GM18511 (cell line): ENCODE results near the gene NMB.
"Not testable (repeated sequence)": the region's sequence is repeated elsewhere in the genome, so short reads cannot be mapped to it uniquely, and the experiment has no call there.

Source experiments
- ATAC-seq: cut with Tn5 transposase; IDR thresholded peaks from one replicate; pipeline ENCODE4 v1.9.1; 2021; ENCODE audit warnings: mild to moderate bottlenecking, moderate library complexity; ENCODE audit not compliant: unreplicated experiment

Gene NMB

DNA sequence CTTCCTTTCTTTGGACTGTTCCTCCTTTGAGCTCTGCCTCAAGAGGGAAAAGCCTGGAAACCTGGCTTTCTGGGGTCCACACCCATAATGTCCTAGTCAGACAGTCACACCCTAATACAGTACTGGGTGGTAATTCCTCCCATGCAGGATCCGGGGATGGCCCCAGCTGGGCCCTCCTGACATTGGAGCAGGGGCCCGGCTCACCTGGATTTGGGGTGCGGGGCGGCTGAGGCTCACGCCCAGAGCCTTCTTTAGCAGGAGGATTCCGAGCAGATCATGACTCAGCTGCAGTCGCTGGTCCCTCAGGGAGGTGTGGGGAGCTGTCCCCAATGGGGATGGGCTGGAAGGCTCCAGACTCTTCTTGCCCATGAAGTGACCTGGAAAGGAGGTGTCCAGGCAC, 1.0 kb downstream of the NMB start:
- ATAC-seq, result no peak

GRCh38 chr15:84654689-84655453, 3.1 kb downstream of the NMB start:
- peak; percentile 51 for ATAC-seq

DNA sequence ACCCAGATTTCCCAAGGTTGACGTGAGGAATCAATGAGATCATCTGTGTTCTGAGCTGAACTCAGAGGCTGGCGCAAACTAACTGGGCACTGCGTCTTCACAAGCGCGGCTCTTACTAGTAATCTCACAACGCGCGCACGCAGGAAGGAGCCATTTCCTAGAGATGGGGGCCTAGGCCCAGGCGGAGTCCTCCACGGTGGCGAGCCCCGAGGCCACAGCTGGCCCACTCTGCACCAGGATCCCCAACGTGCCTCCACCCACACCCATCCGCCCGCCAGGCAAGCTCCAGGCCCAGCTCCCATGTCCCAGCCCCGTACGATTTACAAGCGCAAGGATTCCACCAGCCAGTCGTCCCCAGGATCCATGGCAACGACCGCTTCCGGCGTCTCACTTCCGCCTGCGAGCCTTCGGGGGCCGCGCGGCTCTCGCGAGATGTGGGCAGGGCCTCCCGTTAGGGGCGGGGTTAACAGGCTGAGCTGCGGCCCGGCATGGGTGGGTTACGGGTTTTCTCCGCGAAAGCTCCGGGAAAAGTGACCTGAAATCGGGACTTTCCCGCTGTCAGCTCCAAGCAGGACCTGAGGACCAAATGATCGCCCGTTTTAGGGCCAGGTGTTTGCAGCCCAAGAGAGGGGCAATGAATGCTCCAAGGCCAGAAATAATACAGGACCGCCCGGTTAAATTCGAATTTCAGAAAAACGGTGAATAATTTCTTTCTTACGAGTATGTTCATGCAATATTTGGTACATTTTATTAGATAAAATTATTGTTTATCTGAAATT, 3.9 kb downstream of the NMB start, which contains the start of gene WDR73:
Gene WDR73, minus strand, starts transcription at position 374 of the 779 bp plus-strand sequence. Its CDS starts 9 bp downstream, at position 365.
- ATAC-seq, result peak; percentile 91

DNA sequence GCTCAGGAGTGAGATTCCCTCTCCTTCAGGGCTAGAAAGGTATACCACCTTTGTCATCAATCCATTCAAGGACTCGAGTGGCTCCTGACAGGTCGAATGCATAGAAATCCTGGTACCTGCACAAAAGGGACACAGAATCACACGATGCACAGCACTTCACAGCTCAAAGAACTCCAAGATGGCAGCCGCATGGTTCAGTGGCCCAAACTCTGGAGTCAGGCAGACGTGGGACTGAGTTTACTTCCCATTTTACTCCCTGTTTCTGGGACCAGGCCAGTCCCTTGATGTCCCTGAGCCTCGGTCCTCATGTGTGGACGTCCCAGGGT, 4.5 kb downstream of the NMB start:
- ATAC-seq, result no peak

GRCh38 chr15:84649706-84650105, 8.3 kb downstream of the NMB start:
- ATAC-seq, result no peak

DNA sequence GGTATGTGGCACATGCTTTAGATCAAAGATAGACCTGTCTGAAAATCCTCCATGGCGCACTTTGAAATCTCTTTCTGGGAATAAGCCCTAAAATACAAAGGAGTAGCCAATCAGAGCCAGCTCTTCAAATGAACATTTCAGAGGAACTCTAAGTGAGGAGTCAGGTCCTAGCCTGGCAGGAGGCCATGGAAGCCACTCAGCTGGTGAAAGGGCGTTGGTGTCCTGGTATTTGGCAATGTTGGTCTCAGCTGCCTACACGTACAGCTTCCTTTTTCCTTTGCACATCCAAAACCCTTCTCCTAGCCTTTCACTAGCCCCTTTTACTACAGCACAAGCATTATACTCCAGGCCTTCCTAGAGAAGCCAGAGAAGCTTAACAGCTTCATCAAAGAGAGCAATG, 9.5 kb downstream of the NMB start:
- ATAC-seq, result no peak

DNA sequence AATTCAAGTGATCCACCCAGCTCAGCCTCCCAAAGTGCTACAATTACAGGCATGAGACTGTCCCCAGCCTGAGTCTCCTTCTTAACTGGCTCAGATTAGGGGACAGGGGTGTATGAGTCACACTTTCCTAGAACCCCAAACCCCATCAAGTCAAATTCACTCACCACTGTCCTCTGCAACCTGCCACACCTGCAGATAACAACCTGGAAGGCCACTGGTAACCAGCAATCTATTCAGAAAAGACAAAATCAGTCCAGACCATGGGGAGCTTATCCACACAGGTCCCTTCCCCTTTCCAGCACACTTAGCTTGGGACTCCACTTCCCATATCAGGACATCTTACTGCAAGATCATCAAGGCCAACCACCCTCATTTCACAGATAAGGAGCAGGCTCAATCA, 10.3 kb downstream of the NMB start:
- no peak for ATAC-seq

DNA sequence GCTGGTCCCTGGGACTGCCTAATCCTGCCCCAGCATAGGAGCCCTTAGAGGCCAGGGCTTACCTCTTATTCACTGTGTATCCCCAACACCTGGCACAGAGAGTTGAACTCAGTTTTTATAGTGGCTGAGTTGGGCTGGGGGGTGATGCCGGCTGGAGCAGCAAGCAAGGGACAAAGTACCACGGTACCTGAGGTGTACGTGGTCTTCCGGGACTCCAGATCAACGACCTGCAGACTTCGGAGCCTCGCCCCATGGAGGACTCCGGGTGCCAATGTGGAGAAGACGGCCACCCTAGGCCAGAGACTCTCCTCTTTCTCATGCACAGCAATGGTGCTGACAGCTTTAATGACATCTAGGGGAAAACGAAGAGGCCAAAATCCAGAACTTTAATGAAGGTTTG, 12.0 kb downstream of the NMB start:
- ATAC-seq, result no peak

DNA sequence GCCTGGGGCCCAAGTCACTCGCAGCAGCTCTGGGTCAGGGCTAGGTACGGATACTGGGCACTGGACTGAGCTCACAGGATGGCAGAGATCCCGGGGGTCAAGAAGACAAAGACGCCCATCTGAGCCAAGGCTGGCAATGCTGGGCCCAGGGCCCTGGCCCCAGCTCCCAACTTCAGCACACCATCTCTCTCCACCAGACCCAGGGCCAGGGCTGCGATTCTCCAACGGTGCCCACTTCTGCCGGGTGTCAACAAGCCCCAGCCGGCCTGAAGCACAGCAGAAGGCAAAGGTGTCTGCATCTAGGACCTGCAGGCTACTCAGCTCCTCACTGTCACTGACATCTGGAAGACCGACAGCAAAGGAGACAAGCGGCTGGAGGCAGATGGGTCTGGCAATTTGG, 12.5 kb downstream of the NMB start:
- ATAC-seq, result no peak

DNA sequence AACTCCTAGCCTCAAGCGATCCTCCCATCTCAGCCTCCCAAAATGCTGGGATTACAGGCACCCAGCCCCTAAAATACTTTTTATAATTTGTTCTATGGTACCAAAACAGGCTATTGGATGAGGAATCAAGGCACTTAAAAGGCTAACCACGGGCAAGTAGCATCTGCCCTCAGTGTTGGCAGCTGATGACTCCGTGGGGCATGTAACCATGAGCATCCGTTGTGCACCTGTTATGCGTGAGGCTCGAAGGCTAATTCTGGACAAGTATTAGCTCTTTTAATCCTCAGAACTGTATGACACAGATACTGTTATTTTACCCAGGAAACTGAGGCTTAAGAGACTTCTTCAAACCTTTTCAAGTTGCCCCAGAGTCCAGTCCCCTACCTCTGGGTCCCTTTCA, 14.2 kb downstream of the NMB start:
- no peak for ATAC-seq

- ATAC-seq, result not testable (repeated sequence)
Measured at GRCh38 chr15:84642640-84643039, 15.4 kb downstream of the NMB start.

- not testable (repeated sequence) for ATAC-seq
Measured at GRCh38 chr15:84641871-84642270, 16.1 kb downstream of the NMB start.

DNA sequence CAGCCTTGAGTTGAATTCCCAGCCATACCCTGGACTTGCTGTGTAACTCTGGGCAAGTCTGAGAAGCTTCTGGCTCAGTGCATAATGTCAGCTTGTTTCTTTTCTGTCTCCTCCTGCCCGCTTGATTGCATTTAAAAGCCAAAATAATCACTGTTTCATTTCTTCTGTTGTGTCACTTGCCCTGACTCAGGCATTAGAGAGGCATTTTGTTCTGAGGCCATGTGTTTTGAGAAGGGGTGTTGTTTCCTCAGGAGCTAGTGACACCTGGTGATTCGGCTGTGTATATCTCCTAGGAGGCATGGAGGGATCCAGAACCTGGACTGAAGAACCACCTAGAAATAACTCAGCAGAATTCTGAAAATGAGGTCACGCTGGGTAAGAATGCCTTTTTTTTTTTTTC, 19.9 kb downstream of the NMB start:
- no peak for ATAC-seq

DNA sequence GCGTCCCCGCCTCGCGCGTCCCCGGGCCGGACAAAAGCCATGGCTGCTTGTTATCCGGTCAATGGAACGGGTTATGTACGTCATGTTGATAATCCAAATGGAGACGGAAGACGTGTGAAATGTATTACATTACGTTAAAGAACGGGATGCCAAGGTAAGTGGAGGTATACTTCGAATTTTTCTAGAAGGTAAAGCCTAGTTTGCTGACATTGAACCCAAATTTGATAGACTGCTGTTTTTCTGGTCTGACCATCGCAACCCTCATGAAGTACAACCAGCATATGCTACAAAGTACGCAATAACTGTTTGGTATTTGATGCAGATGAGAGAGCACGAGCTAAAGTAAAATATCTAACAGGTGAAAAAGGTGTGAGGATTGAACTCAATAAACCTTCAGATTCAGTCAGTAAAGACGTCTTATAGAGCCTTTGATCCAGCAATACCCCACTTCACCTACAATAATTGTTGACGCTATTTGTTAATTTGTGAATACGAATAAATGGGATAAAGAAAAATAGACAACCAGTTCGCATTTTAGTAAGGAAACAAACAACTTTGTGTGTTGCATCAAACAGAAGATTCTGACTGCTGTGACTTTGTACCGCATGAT, 23.7 kb downstream of the NMB start:
- no peak for ATAC-seq

DNA sequence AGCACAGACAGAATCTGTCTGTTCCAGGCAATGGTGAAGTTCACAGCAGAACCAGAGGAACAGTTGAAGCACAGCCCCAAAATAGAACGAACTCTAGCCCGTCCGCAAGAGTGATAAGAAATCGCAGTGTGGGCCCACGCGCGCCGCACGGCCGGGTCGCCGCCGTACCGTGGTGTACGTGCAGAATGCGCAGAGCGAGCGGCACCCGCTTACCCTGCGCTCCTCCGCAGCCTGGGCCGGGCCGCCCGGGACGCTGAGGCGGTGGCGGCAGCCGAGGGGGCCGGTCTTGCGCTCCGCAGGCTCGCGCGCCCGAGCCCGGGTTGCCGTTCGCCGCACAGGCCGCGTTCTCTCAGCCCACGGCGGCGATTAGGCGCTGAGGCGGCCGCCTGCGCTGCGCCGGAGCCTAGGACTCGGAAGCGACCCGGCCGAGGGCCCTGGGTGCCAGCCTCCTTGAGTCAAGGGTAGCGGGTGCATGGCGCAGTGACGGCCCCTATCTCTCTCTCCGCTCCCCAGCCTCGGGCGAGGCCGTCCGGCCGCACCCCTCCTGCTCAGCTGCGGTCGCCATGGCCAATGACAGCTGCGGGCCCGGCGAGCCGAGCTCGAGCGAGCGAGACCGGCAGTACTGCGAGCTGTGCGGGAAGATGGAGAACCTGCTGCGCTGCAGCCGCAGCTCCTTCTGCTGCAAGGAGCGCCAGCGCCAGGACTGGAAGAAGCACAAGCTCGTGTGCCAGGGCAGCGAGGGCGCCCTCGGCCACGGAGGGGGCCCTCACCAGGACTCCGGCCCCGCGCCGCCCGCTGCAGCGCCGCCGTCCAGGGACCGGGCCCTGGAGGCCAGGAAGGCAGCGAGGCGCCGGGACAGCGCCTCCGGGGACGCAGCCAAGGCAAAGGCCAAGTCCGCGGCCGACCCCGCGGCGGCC, 24.4 kb downstream of the NMB start:
- peak; percentile 48 for ATAC-seq

DNA sequence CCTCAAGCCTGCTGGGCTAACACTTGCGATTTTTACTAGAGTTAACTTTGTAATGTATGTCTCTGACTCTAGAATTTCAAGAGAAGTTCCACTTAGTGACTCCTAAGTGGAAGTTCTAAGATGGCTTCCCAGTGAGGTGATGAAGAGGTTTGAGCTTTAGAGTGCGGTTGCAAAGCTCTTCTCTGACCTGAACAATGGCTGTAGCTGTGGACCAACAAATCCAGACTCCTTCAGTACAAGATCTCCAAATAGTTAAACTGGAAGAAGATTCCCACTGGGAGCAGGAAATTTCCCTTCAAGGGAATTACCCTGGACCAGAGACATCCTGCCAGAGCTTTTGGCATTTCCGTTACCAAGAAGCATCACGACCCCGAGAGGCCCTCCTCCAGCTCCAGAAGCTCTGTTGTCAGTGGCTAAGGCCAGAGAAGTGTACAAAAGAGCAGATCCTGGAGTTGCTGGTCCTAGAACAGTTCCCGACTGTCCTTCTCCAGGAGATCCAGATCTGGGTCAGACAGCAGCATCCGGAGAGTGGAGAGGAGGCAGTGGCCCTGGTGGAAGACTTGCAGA, 26.2 kb downstream of the NMB start:
- ATAC-seq, result no peak

DNA sequence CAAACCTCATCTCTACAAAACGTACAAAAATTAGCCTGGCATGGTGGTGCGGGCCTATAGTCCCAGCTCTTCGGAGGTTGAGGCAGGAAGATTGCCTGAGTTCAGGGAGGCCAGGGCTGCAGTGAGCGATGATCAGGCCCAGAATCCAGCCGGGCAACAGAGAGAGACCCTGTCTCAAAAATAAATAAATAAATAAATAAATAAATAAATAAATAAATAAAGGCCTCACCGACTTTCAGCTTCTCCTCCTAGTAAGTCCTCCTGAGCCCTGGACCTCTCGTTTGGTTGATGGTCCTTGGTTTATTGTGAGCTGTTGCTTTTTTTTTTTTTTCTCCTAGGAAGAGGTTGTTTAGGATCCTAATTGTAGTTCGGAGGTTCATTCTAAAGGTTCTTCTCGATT, 29.0 kb downstream of the NMB start:
- no peak for ATAC-seq

DNA sequence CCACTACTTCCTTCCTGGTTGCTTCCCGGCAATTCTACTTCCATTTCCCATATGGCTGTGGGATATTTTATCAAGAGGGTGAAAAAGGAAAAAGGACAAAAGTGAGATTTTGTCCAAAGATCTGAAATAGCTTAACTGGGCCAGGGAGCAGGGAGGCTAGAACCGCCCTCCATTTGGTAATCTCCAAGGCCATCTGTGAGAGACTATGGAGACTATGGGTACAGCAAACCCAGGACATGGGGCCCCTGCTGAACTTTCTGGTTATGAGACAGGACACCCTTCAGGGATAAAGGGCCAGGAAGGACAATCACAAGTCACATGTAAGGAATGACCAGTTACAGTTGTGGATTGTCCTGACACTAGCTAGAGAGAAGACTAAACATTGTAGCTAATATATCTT, 32.9 kb downstream of the NMB start:
- no peak for ATAC-seq

- no peak for ATAC-seq
Measured at GRCh38 chr15:84624359-84624758, 33.6 kb downstream of the NMB start.

DNA sequence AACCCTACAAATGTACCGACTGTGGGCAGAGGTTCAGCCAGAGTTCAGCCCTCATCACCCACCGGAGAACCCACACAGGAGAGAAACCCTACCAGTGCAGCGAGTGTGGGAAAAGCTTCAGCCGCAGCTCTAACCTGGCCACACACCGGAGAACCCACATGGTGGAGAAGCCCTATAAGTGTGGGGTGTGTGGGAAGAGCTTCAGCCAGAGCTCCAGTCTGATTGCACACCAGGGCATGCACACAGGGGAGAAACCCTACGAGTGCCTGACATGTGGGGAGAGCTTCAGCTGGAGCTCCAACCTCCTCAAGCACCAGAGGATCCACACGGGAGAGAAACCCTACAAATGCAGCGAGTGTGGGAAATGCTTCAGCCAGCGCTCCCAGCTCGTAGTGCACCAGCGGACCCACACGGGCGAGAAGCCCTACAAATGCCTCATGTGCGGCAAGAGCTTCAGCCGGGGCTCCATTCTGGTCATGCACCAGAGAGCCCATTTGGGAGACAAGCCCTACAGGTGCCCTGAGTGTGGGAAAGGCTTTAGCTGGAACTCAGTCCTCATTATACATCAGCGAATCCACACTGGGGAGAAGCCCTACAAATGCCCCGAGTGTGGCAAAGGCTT, 36.5 kb downstream of the NMB start:
- ATAC-seq, result no peak
